HG03571 (cell line): Measurements from ENCODE around the gene PAQR4.

Experiments
- ATAC-seq: cut with Tn5 transposase; IDR thresholded peaks from one replicate; pipeline ENCODE4 v1.9.1; 2021; ENCODE audit not compliant: unreplicated experiment

PAQR4 gene

GRCh38 chr16:3020604-3021448 is 51.7 kb downstream of the PAQR4 start:
- no peak for ATAC-seq

DNA sequence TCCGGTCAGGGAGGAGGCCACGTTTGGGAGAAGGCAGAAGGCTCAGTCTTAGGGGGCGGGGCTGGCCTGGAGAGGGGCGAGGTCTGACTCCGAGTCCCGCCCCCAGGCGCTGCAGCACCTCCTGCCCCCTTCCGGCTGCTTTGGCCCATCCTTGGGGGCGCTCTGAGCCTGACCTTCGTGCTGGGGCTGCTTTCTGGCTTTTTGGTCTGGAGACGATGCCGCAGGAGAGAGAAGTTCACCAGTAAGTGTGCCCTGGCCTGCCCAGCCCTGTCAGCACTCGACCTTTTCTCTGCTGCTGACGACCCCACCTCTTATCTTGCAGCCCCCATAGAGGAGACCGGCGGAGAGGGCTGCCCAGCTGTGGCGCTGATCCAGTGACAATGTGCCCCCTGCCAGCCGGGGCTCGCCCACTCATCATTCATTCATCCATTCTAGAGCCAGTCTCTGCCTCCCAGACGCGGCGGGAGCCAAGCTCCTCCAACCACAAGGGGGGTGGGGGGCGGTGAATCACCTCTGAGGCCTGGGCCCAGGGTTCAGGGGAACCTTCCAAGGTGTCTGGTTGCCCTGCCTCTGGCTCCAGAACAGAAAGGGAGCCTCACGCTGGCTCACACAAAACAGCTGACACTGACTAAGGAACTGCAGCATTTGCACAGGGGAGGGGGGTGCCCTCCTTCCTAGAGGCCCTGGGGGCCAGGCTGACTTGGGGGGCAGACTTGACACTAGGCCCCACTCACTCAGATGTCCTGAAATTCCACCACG is 52.5 kb downstream of the PAQR4 start:
- ATAC-seq, result no peak

DNA sequence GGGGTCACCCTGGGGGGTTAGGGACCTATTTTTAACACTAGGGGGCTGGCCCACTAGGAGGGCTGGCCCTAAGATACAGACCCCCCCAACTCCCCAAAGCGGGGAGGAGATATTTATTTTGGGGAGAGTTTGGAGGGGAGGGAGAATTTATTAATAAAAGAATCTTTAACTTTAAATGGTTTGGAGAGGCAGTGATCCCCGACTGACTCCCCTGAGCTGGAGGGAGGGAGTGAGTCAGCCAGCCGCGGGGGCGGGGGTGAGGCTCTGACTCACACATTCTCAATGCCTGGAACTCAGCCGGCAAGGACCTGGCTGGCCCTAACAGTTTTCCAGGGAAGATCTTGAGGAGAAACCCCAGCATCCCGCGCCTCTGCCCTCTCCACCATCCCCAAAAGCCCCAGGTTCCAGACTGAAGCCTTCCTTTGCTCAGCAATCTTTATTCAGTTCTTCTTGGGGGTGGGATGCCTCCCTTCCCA is 53.1 kb downstream of the PAQR4 start:
- no peak for ATAC-seq

GRCh38 chr16:3022684-3023414 is 53.7 kb downstream of the PAQR4 start:
- ATAC-seq, result no peak
